ENCODE measurements around the gene PNMA6F.
"Not testable (repeated sequence)": the region's sequence is repeated elsewhere in the genome, so short reads cannot be mapped to it uniquely, and the experiment has no call there.

Gene PNMA6F

DNA sequence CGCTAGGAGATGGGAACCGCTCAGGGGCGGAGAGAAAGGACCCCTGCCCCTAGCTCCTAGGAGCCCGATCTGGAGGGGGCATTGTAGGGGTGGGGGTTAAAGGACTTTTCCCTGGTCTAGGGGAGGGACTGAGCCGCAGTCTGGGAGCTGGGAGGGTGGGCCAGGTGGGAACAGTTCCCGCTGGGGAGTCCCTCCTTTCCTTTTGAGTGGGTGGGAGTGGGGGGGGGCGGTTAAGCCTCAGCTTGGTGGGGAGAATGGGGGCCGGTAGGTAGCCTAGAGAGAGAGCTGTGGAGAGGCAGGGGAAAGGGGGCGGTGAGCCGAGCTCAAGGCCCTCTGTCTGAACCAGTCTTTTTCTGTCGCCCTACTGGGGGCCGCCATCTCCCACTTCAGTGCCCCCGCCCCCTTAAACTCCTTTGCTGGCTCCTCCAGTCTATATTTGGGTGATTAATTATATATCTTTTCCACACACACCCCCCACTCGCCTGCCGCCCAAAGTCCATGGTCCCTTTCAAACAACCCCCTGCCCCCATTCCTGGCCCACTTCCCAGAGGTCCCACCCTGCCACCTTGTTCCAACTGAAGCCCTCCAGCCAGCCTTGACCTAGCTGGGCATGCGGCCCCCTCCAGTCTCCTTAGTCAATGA is 13.2 kb upstream of the PNMA6F start:
- no peak for DNase-seq (ENCODE audit: low read depth)

DNA sequence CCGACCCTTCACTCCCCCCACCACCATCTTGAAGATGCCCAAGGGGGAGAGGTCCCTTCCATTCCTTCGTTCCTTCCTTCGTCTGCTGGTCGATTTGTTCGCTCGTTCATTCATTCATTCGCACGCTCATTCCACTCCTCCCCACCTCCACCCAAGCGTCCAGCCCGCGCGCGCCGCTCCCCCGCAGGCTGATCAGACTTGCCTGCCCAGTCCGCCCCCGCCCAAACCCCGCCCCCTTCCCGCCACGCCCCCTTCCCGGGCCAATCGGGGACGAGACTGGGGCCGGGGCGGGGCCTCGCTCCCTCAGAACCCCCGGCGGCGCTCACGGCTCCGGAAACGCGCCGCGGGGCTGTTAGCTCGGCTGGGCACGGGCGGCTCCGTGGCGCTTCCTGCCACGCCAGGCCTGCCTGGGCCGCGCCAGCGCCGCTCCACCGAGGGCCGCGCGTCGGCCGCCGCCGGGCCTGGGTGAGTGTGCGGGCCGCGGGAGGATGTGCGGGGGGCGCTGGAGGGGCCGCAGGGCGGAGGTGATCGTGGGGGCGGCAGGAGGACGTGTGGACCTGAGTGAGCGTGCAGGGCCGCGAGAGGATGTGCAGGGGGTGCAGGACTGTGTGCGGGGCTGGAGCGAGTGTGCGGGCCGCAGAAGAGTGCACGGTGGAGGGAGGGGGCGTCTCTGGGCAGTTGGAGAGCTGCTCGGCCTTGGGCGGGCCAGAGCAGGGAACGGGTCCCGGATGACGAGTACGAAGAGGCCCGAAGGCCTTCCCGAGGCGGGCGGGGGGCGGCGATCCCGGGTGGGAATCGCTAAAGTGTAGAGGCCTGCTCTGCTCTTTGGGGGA is 12.5 kb upstream of the PNMA6F start, which contains the start of gene ZNF275:
ZNF275 (plus strand) TSS at position 333 of the 833 bp plus-strand sequence. CDS start 2,527 bp downstream, outside the sequence.
- peak; percentile 67 for DNase-seq (ENCODE audit: low read depth)

DNA sequence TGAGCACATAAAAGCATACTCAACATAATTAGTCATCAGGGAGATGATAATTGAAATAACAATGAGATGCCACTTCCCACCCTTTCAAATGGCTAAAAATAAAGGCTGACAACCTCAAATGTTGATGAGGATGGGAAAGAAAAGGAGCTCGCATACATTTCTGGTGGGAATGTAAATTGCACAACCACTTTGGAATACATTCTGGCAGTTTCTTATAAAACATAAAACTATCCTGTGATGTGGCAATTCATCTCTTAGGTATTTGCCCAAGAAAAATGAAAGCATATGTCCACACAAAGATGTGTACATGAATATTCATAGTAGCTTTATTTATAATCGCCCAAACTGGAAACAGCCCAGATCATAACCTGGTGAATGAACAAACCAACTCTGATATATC is 11.7 kb upstream of the PNMA6F start:
- no peak for DNase-seq (ENCODE audit: low read depth)

DNA sequence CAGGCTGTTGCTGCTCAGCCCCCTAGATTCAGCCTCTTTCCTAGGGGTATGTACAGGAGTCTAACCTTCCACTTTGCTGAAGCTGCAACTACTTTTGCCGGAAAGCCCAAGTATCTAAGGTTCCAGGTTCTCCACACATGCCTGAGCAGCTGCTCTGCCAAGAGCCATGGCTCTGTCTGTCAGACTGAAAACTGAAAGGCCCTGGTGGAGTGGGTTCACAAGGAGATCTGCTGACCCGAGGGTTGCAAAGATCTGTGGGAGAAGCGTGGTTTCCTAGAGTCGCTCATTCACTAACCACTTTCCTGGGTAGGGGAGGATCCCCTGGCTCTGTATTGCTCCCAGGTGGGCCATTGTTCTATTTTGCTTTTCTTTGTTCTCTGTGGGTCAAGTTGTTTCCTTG is 6.0 kb upstream of the PNMA6F start:
- DNase-seq (ENCODE audit: low read depth): no peak

DNA sequence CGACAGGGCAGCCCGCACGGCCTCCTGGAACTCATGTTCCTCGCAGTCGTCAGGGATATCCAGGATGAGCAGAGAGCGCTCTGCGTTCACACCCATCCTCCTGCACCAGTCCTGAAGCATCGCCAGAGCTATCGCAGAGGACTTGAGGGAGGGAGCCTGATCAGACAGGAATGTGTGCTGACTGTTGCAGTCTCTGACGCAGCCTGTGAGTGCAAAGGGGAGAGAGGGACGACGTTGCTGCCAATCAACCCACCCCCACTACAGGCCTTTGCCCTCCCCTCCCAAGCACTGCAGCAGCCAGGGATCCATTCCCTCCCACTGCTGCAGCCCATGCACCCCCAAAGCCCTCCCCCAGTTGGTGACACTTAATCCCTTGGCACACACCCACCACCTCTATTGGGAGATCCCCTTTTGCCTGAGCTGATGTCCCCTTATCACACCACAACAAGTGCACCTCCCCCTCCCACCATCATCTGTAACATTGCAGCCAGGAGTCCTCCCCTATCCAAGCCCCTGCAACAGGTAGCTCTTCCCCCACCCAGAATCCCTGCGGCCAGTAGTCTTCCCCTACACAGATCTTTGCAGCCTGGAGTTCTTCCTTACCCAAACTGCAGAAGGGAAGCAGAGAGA is 897 bp downstream of the PNMA6F start:
- DNase-seq (ENCODE audit: low read depth): no peak

DNA sequence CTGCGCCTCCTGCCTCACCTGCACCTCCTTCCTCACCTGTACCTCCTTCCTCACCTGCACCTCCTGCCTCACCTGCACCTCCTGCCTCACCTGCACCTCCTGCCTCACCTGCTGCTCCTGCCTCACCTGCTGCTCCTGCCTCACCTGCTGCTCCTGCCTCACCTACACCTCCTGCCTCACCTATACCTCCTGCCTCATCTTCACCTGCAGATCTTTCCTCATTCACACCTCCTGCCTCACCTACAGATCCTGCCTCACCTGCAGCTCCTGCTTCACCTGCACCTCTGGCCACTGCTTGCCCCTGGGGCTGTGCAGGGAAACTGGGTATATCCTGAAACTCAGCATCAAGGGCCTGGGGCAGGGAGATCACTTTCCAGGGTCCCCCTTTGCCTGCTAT is 1.5 kb downstream of the PNMA6F start:
- DNase-seq (ENCODE audit: low read depth): not testable (repeated sequence)

DNA sequence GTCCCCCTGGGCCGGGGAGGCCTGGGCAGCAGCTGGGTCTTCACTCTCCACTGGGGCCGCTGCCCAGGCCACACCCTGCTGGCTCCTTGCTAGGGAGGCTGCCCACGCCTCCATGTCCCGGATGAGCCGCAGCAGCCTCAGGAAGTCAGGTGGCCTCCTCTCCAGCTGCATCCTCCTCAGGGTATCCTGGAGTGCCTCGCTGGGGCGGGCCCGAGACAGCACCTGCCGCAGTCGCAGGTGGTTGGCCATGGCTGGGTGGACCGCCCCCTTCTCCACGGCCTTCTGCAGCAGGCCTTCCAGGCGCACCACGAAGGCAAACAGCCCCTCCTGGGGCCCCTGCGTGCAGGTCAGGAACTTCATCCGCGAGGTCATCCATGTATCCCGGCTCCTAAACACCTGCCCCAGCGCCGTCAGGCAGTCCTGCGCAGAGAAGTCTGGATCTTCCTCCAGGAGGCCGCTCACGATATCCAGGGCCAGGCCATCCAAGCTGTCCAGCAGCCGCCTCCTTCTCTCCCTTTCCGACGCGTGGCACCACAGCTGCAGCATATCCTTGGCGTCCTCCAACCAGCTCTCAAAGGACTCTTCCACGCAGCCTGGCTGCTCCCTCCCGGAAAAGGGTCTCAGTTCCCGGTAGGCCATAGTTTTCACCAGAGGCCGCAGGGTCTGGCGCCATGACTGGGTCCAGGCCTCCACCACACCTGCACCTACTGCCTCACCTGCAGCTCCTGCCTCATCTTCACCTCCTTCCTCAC is 2.1 kb downstream of the PNMA6F start:
- DNase-seq (ENCODE audit: low read depth): no peak

DNA sequence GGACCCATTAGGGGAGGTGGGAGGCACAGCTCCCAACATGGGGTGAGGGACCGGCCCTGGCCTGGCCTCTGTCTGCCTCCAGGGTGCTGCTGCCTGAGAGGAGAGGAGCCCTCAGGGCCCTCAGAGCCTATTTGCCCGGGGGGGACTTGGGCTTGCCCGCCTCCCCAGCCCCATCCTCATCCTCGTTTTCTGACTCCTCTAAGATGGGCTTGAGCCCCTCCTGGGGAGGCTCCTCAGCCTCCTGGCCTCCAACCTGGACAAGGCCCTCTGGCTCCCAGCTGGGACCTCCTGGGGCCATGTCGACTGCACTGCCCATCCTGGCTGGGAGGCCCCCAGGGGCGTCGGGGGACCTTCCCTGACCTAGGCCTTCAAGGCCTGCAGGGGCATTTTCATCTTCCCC is 2.8 kb downstream of the PNMA6F start:
- DNase-seq (ENCODE audit: low read depth): no peak

DNA sequence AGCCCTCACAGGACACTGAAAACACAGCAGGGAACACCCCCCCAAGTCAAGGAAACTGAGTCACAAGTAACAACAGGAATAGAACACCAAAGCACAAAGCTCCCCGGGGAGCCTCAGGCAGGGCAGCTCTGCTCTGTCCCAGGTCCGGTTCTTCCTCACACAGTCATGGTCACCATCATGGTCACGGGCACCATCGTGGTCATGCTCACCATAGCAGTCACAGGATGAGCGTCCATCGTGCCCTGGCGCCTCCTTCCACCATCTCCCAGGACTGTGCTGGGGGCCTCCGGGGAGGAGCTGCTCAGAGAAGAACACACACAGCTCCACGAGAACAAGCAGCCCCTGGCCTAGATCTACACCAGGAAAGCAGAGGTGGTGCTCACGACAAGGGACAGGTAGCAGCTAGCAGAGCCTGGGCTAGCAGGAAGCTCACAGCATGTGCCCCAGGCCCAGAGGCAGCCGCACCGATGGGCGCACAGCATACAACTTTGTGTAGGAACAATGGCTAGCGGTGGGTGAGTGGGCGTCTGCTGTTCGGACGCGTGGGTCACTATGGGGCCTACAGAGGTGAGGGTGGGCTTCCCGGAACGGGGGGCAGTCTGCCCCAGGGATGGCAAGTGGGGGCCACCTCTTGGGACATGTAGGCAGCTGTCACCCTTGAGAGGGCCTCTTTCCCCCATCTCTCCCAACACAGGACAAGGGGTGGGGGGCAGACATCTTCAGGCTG is 3.4 kb downstream of the PNMA6F start:
- no peak for DNase-seq (ENCODE audit: low read depth)

DNA sequence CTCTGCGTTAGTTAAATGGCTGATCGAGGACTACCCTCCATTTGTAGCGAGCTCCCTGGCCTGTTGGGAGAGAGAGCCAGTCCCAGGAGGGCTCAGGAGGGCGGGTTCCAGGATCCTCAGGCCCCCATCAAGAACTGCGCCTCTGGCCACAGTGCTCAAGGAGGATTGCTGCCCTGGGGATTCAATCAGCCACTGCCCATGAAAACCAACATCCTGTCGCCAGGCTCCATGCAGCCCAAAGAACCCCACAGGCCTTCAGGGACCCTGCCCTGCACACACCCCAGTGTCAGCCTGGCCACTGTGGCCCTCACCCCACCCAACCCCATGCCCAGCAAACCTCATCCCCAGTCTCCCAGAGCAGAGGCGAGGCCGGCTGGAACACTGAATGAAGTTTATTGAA is 4.3 kb downstream of the PNMA6F start:
- DNase-seq (ENCODE audit: low read depth): no peak

DNA sequence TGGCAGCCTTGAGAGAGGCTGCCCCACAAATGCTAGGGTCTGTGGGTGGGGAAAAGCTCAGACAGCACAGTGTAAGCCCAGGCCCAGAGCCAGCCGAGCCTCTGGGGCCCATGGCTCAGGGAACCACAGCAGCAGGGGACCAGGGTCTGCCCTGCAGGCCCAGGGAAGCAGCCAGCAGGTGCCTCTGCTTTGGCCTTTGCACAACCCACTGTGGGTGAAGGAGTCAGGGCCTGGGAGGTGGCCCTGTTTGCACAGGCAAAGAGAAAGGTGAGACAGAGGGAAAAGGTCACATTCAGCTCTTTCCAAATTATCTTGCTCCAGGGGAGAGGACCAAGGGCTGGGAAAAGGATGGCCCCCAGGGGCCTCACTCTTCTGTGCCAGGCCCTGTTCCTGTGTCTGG is 8.7 kb downstream of the PNMA6F start:
- DNase-seq (ENCODE audit: low read depth): no peak

DNA sequence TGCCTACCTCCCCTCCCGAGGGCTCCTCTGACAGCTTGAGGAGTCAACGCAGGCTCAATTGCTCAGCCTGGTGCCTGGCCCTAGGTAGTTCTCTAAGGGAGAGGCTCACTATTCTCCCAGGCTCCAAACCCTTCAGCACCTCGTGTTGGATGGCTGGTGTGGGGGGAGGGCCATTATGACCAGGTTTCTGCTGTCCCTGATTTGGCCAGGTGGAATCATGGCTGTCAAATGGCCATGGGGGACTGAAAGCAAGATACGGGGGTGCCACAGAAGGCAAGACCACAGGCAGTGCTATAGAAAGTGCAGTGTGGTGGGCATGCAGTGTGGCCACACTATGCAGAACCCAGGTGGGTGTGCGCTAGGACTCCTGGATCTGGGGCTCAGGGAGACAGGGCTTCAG is 9.5 kb downstream of the PNMA6F start:
- DNase-seq (ENCODE audit: low read depth): no peak

DNA sequence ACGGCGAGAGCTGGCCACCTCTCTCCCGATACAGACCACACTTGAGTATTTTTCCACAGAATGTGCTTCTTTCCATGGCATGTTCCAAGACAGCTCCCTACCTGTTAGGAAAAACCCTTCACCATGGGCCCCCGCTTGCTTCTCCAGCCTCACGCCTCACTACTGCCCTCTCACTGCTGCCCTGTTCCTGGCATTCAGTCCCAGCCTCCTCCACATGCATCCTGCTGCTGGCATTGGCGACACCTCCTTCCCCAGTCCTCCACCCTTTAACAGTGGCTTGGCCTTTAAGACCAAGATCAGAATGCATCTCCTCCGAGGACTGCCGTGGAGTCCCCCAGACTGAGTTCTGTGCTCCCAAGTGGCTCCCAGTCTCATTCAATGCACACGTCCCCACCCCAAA is 10.7 kb downstream of the PNMA6F start:
- DNase-seq (ENCODE audit: low read depth): no peak

DNA sequence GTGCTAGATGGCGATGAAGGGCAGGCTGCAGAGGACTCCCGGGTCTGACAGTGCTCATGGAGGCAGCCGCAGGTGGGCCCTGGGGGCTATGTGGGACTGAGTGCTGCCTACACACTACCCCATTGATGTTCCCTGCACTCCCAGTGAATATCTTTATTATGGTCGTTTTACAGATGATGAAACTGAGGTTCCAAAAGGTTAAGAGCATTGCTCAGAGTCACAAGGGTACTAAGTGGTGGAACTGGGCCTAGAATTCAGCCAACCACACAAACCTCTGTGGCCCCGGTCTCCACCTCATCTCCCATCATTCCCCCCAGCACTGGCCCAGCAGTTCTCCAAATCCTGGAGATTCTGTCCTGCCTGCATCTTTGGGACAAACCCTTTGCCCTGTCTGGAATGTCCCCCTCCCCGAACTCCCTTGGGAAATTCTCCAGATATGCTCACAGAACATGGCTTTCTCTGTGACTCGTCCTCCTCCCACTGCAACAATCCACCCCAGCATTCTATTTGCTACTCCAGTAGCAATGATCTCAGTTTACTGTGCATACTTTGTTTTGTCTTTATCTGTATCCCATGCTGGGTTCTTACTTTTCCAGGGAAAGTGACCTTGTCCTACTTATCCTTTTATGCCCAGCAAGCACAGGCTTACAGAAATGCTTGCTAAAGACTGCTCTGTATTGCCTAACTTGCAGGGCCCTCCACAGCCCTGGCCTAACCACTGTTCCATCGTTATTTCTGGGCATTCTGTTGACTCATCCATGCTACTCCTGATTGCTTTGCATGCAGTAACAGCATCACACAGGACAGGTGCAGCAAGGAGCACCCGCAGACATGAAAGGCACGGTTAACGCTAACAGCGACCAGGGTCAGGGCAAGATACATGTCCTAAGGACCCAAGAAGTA is 14.0 kb downstream of the PNMA6F start:
- no peak for DNase-seq (ENCODE audit: low read depth)

DNA sequence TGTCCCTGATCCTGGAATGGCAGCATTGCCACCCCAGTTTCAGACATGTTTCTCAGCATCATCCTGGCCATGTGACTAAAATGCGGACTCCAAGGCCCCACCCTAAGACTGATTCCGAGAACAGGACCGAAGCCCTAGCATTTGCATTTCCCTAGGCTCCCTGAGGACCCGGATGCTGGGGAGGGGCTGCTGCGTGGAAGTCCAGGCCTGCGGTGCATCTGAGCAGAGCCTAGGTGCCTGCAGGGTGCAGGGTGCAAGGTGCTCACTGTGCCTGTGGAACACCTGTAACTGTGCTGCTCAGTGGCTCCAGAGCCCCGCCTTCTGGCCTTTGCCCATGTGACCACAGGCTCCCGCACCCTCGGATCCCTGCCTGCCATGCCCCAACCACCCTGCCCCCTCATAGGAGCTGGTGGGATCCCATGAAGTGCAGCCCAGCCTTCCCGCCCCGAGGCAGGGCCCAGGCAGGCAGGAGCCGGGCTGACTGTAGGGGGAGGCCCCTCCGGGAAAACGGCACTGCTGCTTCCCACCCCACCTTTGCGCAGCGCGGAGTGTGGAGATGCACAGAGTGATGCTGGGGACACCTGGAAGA is 14.9 kb downstream of the PNMA6F start:
- no peak for DNase-seq (ENCODE audit: low read depth)

DNA sequence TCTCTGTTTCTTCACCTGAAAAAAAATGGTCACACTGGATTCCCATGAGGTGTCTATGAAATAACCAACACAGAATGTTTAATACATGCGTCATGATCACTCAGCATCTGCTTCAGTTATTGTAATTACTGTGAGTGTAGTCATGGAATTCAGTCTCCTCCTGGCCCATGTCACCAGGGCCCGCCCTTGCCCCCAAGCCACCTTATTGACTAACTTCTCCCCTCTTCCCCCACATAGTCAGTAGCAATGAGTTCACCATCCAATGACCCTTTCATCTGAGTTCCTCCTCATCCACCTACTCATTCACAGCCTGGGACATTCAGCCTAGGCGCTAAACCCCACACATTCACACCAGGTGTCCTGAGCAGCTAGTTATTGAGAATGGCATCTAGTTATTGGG is 15.6 kb downstream of the PNMA6F start:
- DNase-seq (ENCODE audit: low read depth): no peak

DNA sequence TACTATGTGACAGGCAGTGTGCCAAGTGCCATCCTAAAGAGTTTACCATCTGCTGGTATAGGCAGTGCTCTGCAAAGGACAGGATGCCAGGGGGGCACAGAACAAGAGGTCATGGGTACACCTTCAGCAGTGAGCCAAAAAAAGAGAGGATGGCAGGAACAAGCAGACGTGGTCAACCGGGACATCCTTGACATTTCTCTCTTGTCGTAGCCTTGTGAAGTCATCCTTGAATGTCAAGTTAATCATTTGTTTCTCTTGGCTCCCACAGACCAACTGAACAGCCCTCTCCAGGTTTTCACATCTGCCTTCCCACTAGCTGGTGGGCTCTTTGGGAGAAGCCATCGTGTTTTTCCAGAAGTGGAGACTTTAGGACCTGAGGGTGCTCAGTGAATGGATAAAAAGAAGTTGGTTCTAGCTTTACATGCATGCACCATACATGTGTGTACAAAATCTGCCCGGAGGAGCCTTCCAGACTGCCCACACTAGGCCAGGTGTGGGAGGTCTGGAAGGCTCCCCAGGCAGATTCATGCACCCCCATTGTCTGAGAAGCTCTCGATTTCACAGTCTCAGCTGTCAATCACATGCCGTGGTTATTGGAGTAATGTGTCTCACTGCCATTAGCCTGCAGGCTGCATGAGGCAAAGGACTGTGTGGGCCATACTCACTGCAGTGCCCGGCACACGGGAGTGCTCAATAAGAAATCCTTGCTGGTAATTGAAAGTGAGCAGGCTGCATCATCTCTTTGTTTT is 16.4 kb downstream of the PNMA6F start:
- DNase-seq (ENCODE audit: low read depth): no peak

DNA sequence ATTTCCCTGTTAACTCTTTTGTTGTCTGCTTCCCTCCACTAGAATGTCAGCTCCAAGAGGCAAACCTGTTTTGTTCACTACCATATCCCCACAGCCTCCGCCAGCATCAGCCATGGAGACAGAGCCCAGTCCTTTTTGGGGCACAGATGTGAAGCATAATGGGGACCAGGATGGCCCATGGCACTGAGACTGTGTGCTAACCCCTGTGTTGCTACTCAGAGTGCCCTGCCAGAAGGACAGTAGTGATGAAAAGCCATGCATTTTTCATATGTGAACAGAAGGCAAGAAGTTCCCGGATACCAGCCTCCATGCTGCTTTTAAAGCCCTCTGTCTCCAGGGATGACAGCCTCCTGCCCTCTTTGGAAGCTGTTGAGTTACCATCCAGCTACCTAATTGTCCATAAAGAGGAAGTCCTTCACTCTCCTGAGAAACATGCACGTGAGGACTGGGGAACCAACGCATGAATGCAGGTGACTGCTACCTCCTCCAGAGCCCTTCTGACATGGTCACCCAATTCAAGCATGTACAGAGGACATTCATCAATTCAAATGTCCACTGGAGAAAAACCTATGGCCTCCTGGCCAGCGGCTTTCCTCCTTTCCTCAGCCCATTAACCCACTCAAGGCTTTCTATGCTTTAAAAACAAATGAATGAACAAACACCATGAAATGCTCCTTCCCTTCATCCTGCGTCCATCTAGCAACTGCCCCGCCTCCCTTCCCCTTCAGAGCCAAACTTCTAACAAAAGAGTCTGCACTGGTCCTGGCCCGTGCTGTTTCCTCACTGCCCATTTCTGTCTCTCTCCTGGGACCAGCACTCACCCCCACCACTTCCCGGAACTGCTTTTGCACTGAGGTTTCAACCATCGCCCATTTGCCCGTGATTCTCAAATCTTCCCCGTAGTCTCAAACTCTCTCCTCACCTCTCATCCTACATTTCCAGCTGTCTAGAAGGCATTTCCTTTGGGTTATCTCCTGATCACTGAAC is 18.0 kb downstream of the PNMA6F start:
- no peak for DNase-seq (ENCODE audit: low read depth)
